Measurements from ENCODE around the gene UBE2H.

Gene UBE2H

DNA sequence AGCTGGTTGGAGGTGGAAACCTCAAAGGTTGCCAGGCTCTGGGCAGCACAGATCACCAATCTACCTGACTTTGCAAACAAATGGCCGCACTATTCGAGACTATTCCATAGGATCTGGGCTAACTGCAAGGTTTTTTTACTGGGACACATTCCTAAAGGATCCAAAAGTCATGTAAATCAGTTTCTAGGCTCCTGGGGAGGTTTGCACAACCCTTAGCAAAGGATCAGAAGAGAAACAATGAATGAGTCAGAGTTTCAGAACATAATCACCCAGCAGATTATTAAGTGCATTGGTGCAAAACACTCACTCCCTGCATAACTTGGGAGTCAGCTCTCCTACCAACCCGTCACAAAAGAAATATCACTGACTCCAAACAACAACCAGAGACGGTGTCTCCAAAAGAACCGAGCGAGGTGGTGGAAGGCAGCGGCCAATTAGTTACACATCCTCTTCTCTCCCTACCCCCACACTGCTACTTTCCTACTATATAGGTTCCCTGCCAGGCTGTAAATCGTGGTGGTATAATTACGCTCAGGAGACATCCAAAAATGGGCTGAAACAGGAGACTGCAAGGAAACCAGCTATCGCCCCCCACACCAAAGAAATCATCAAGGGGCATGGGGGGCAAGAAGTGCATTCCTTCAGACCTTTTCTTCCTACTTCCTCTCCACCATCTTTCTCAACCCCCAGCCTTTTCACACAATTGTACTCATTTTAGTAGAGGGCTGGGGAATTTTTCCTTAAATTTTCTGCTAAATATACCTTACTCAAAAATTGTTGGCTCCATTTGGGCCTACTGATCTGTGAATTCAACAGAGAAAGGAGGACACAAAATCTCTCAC lies 3.2 kb downstream of the UBE2H start:
- DNase-seq (ENCODE audit: low spot score), result peak; percentile 45
- TF ChIP-seq, protein P1, sequence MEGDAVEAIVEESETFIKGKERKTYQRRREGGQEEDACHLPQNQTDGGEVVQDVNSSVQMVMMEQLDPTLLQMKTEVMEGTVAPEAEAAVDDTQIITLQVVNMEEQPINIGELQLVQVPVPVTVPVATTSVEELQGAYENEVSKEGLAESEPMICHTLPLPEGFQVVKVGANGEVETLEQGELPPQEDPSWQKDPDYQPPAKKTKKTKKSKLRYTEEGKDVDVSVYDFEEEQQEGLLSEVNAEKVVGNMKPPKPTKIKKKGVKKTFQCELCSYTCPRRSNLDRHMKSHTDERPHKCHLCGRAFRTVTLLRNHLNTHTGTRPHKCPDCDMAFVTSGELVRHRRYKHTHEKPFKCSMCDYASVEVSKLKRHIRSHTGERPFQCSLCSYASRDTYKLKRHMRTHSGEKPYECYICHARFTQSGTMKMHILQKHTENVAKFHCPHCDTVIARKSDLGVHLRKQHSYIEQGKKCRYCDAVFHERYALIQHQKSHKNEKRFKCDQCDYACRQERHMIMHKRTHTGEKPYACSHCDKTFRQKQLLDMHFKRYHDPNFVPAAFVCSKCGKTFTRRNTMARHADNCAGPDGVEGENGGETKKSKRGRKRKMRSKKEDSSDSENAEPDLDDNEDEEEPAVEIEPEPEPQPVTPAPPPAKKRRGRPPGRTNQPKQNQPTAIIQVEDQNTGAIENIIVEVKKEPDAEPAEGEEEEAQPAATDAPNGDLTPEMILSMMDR (IDR thresholded peaks at IDR 0.05; ENCODE audit: extremely low read depth, missing control alignments), result no peak

DNA sequence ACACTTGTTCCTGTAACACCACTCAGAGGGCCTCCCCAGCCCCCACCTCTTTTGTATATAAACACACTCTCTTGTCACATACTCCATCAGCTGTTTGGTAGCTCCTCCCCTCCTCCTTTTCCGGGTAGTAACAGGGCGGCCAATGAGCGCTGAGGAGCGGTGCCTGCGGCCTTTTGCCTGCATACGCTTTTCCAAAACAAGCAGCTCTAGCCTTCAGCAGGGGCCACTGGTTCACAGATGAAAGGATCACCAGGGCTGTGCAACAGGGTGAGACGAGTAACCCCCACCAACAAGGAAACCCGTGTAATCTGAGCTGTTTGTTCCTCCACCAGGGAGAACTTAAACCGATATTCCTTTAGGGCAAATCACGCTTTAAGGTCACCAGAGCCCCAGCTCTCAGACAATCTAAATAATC lies 3.9 kb downstream of the UBE2H start:
- TF ChIP-seq, protein P1 (IDR thresholded peaks at IDR 0.05; ENCODE audit: extremely low read depth, missing control alignments), result no peak
- peak; percentile 83 for DNase-seq (ENCODE audit: low spot score)

DNA sequence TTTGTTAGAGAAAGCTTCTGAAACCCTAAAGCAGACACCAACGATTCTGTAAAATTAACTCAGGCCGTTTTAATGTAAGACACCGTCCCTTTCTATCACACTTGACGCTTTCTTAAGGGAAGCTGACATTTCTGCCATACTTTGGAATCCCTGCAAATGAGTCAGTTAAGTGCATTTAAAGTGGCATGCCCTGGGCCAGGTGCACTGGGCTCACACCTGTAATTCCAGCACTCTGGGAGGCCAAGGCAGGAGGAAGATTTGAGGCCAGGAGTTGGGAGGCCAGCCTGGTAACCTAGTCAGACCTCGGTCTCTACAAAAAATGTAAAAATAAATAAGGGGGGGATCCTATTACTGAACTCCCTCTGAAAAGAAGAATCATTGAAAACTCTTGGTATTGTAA lies 4.4 kb downstream of the UBE2H start:
- TF ChIP-seq, protein P1 (IDR thresholded peaks at IDR 0.05; ENCODE audit: extremely low read depth, missing control alignments), result no peak

DNA sequence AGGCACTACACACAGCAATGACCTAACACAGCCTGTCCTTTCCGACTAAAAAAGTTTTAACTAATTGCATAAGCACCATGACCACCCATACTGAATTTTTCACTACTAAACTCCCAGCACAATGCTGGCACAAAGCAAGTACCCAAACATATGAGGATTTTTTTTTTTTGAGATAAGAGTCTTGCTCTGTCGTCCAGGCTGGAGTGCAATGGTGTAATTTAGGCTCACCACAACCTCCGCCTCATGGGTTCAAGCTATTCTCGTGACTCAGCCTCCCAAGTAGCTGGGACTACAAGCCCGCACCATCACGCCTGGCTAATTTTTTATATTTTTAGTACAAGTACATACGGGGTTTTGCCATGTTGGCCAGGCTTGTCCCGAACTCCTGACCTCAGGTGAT lies 5.1 kb downstream of the UBE2H start:
- TF ChIP-seq, protein P1 (IDR thresholded peaks at IDR 0.05; ENCODE audit: extremely low read depth, missing control alignments), result no peak
- DNase-seq (ENCODE audit: low spot score), result no peak

More for the DNA sequence above, 4.4 kb downstream of the UBE2H start:
- DNase-seq (ENCODE audit: low spot score), result no peak

DNA sequence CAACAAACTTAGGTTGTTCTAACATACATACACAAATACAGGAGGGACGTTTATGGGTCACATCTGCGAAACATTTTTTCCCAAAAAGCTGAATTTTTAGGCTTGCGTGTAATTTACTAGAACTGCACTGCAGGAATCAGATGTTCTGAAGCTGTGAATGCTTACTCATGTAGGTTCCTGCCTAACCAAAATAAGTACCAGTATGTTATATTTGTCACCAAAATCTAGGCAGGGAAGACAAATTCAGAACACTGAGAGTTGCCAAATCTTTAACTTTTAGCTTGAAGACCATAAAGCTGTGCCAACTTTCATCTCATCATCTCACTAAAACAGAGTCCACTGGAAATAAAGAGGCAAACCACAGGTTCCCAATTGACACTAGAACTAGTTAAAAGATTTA lies 5.7 kb downstream of the UBE2H start:
- no peak for DNase-seq (ENCODE audit: low spot score)
- TF ChIP-seq, protein P1 (IDR thresholded peaks at IDR 0.05; ENCODE audit: extremely low read depth, missing control alignments), result no peak

DNA sequence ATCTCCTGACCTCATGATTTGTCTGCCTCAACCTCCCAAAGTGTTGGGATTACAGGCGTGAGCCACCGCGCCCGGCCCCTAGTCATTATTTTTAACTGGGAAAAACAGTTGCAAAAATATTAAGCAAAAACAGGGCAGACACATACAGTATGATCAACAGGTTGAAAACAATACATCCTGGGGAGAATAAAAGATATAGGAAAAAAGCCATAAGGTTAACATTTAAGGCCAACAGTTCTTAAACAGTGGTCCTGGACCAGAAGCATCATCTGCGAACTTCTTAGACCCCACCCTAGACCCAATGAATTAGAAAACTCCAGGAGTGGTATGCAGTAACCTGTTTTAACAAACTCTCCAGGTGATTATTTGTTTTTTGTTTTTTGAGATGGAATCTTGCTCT lies 6.5 kb downstream of the UBE2H start:
- TF ChIP-seq, protein P1 (IDR thresholded peaks at IDR 0.05; ENCODE audit: extremely low read depth, missing control alignments), result no peak
- DNase-seq (ENCODE audit: low spot score), result no peak

DNA sequence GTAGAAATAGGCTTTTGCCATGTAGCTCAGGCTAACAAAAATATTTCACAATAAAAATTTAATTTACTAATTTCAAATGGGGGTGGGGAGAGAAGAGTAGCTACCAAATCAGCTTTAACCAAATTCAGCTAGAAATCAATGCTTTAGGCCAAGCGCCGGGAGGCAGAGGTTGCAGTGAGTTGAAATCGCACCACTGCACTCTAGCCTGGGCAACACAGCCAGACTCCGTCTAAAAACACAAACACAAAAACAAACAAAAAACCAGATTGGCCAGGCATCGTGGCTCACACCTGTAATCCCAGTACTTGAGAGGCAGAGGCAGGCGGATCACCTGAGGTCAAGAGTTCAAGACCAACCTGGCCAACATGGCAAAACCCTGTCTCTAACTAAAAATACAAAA lies 9.4 kb downstream of the UBE2H start:
- TF ChIP-seq, protein P1 (IDR thresholded peaks at IDR 0.05; ENCODE audit: extremely low read depth, missing control alignments), result no peak

More for the DNA sequence above, 9.4 kb downstream of the UBE2H start:
- no peak for DNase-seq (ENCODE audit: low spot score)

Measured in GM20000 (cell line).